Superior temporal gyrus (tissue), 1 donor: Measurements from ENCODE around the gene PRR23C.

Source experiments
- DNase-seq: peaks from one replicate; pipeline ENCODE4 v3.0.0-alpha.2; 2016; ENCODE audit errors: extremely low spot score

PRR23C gene

DNA sequence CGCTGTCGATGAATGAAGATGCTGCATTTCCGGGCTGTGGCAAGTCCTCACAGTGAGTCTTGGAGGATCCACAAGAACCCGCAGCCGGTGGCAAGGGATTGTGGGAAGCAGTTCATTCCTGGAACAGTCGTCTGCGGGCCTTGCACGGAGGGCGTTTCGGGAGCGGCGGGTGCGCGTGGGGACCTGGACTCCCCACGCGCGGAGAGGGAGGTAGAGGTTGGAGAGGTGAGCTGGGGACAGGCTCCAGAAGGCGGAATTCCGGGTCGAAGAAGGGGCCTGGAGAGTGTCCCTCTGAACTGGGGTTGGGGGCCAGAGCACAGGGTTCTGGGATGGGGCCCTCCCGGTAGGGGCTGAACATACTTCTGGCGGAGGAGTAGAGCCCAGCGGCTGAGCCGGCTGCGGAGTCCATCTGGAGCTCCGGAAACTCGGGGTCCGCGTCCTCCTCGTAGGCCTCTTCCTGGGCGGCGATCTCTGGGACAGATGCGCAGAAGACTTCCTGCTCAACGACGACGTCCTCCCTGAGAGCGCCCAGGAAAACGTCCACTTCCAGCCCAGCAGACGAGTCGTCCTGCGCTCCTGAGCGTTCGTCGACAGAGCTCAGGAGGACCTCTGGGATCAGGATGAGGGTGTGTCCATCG is 39.2 kb downstream of the PRR23C start:
- DNase-seq, result no peak

DNA sequence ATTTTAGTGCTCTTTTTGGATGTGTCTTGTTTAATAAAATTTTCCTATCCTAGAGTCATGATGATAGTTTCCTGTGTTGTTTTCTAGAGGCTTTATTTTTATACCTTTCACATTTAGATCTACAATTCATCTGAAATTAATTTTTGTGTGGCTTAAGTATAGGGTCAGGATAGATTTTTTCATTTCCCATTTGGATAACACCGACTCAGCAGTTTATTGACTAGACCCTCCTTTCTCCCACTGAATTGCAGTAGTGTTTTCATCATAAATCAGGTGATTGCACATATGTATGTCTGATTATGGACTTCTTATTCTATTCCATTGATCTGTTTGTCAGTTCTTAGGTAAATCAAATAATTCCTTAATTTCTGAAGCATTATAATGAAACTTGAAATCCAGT is 49.0 kb downstream of the PRR23C start:
- DNase-seq, result no peak
